ENCODE results near the gene SLC2A5. TPM values are rescaled to one million over a fixed set of nuclear protein-coding genes. Genes with fewer than 3 reads are reported as not detected.

Gene SLC2A5
- total RNA-seq, 1 donor from 2014 or later, result 0.13 TPM

Other genes starting within 250 kb of the SLC2A5 start
- gene ENO1, start 190.9 kb downstream of the SLC2A5 start, total RNA-seq, result 1,127 and 1,383 TPM in 2 replicates
- not detected in 2 replicates for gene CA6, start 123.8 kb downstream of the SLC2A5 start, total RNA-seq
- gene SLC2A7, start 43.2 kb downstream of the SLC2A5 start, total RNA-seq, result 0.13 and 0.39 TPM in 2 replicates
- gene GPR157, start 59.5 kb upstream of the SLC2A5 start, total RNA-seq, result 3.9 and 5.1 TPM in 2 replicates
- 14.0 and 31.2 TPM in 2 replicates for gene H6PD, start 165.1 kb upstream of the SLC2A5 start, total RNA-seq
- gene SPSB1, start 223.3 kb upstream of the SLC2A5 start, total RNA-seq, result 26.4 and 68.9 TPM in 2 replicates

All from dermis microvascular lymphatic vessel endothelial cell (primary cell).